ENCODE results near the gene FRMD4B.

Gene FRMD4B

GRCh38 chr3:69145688-69146087, 240.2 kb downstream of the FRMD4B start:
- H3K4me3 ChIP-seq (replicated peaks; ENCODE audit: insufficient read depth, low read length), result no peak overlapping the region
- H3K27ac ChIP-seq (replicated peaks), result no peak overlapping the region
- TF ChIP-seq CTCF (IDR thresholded peaks at IDR 0.05; ENCODE audit: insufficient read depth, low read length) (no peak), GABPA (IDR thresholded peaks at IDR 0.05; ENCODE audit: low read depth) (no peak), SPI1 (IDR thresholded peaks at IDR 0.05; ENCODE audit: borderline replicate concordance, low read depth) (no peak), POLR2AphosphoS5 (IDR thresholded peaks at IDR 0.05; ENCODE audit: low read depth) (no peak), REST (IDR thresholded peaks at IDR 0.05; ENCODE audit: insufficient replicate concordance, low read depth) (no peak)
- DNase-seq (ENCODE audit: low read depth in 1 of 2, low spot score in 1 of 2), result no peak
- H3K27me3 ChIP-seq (ENCODE audit: insufficient read depth, poor library complexity, severe bottlenecking), result no peaks in the 10 kb centered on the region

- Histone ChIP-seq H3K27ac (replicated peaks) (no peak overlapping the region), H3K27me3 (ENCODE audit: insufficient read depth, poor library complexity, severe bottlenecking) (no peaks in the 10 kb centered on the region), H3K4me3 (replicated peaks; ENCODE audit: insufficient read depth, low read length) (no peak overlapping the region)
- TF ChIP-seq POLR2AphosphoS5 (IDR thresholded peaks at IDR 0.05; ENCODE audit: low read depth), result no peak
- TF ChIP-seq SPI1 (IDR thresholded peaks at IDR 0.05; ENCODE audit: borderline replicate concordance, low read depth), result peak; percentile 21; the same call in 1 of the 2 replicates
- peak in 1 of 2 experiments; percentile 42 for DNase-seq (ENCODE audit: low read depth in 1 of 2, low spot score in 1 of 2)
Measured at GRCh38 chr3:69144631-69145245, 241.2 kb downstream of the FRMD4B start.

GRCh38 chr3:69143612-69144011, 242.3 kb downstream of the FRMD4B start:
- Histone ChIP-seq H3K4me3 (replicated peaks; ENCODE audit: insufficient read depth, low read length) (no peak overlapping the region), H3K27me3 (ENCODE audit: insufficient read depth, poor library complexity, severe bottlenecking) (no peaks in the 10 kb centered on the region), H3K27ac (replicated peaks) (no peak overlapping the region)
- no peak for TF ChIP-seq SPI1 (IDR thresholded peaks at IDR 0.05; ENCODE audit: borderline replicate concordance, low read depth)
- TF ChIP-seq GABPA (IDR thresholded peaks at IDR 0.05; ENCODE audit: low read depth), result no peak
- no peak for TF ChIP-seq CTCF (IDR thresholded peaks at IDR 0.05; ENCODE audit: insufficient read depth, low read length)
- TF ChIP-seq REST (IDR thresholded peaks at IDR 0.05; ENCODE audit: insufficient replicate concordance, low read depth), result no peak
- TF ChIP-seq POLR2AphosphoS5 (IDR thresholded peaks at IDR 0.05; ENCODE audit: low read depth), result no peak
- no peak for DNase-seq (ENCODE audit: low read depth in 1 of 2, low spot score in 1 of 2)

GRCh38 chr3:69142797-69143454, 243.0 kb downstream of the FRMD4B start:
- no peak for TF ChIP-seq REST (IDR thresholded peaks at IDR 0.05; ENCODE audit: insufficient replicate concordance, low read depth)
- no peak for TF ChIP-seq SPI1 (IDR thresholded peaks at IDR 0.05; ENCODE audit: borderline replicate concordance, low read depth)
- no peak for TF ChIP-seq CTCF (IDR thresholded peaks at IDR 0.05; ENCODE audit: insufficient read depth, low read length)
- no peak for TF ChIP-seq GABPA (IDR thresholded peaks at IDR 0.05; ENCODE audit: low read depth)
- no peak for TF ChIP-seq POLR2AphosphoS5 (IDR thresholded peaks at IDR 0.05; ENCODE audit: low read depth)
- no peak for DNase-seq (ENCODE audit: low read depth in 1 of 2, low spot score in 1 of 2)
- H3K4me3 ChIP-seq (replicated peaks; ENCODE audit: insufficient read depth, low read length), result no peak overlapping the region
- no peaks in the 10 kb centered on the region for H3K27me3 ChIP-seq (ENCODE audit: insufficient read depth, poor library complexity, severe bottlenecking)
- no peak overlapping the region for H3K27ac ChIP-seq (replicated peaks)
